ENCODE measurements around the gene PRDM16. TPM values are rescaled to one million over a fixed set of nuclear protein-coding genes. Genes with fewer than 3 reads are reported as not detected.

PRDM16 gene
- total and polyA plus RNA-seq, 2 of the 13 experiments (the other 11 are each of a cell fraction or from before 2014, with no cell fraction given) = 0.15 to 0.81 TPM

DNA sequence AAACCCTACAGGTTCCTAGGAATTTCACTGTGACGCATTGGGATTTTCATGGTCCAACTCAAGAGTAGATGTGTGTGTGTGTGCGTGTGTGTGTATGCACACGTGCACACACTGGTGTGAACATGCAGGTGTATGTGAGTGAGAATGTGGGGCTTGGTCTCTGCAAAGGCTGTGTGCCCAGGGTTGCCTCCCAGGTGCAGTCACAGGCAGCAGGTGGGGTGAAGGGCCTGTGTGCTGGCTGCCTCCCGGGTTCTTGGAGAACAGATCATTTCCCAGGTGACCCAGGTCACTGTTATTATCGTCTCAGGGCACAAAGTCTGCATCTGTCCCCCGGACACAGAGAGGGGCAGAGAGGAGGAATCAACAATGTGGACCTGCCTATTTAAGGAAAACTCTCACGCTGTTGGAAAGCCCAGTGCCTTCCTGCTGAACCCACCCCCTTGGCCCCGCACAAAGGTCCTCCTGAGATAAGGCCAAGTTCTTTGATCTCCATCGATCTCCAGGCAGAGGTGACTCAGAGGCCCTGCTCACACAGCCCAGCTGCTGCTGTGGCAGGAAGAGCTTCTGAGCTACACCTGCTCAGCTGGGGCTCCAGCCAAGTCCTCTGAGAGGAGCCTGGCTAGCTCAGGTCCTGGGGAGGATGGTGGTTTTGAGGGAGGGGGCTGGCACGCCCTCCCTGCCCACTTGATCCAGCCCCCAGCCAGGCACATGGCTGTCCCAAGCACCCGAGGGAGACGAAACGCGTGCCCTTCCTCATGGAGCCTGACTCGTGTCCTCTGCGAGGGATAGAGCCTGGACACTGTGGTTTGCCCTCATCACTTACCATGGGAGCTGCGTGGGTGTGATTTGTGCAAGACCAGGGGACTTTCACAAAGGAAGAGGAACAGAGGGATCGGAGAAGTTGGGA is 251.5 kb downstream of the PRDM16 start (continued):
- TF ChIP-seq TCF7 (IDR thresholded peaks at IDR 0.05; ENCODE audit: low read depth) (peak; percentile 98), ZNF343 (CRISPR knock-in tag; IDR thresholded peaks at IDR 0.05) (peak; percentile 75; the same call in 1 of the 2 replicates), GABPB1 (CRISPR knock-in tag; IDR thresholded peaks at IDR 0.05) (peak; percentile 78), ZFP90 (CRISPR knock-in tag; IDR thresholded peaks at IDR 0.05; ENCODE audit: borderline replicate concordance) (peak; percentile 82; the same call in 1 of the 2 replicates), ZBTB21 (CRISPR knock-in tag; IDR thresholded peaks at IDR 0.05) (0 out of 2 replicates have a peak, but pooled peaks have one; percentile 21), HNRNPH1 (optimal IDR thresholded peaks at IDR 0.05; ENCODE audit: low read depth, low read length) (no peak), PAF1 (CRISPR knock-in tag; IDR thresholded peaks at IDR 0.05) (no peak), KMT2A (CRISPR knock-in tag; IDR thresholded peaks at IDR 0.05) (no peak), TCF7L2 (IDR thresholded peaks at IDR 0.05; ENCODE audit: low read depth, low read length) (peak; percentile 90), RFXAP (CRISPR knock-in tag; IDR thresholded peaks at IDR 0.05; ENCODE audit: borderline replicate concordance) (peak; percentile 87), ZFYVE20 (CRISPR knock-in tag; IDR thresholded peaks at IDR 0.05; ENCODE audit: borderline replicate concordance, low read depth) (no peak), ZNF543 (CRISPR knock-in tag; IDR thresholded peaks at IDR 0.05) (peak; percentile 94), SRF (IDR thresholded peaks at IDR 0.05; ENCODE audit: low read depth, low read length) (peak; percentile 97), ZNF552 (CRISPR knock-in tag; IDR thresholded peaks at IDR 0.05; ENCODE audit: borderline replicate concordance) (0 out of 2 replicates have a peak, but pooled peaks have one; percentile 33), ZNF720 (CRISPR knock-in tag; IDR thresholded peaks at IDR 0.05) (0 out of 2 replicates have a peak, but pooled peaks have one; percentile 13), GFI1 (CRISPR knock-in tag; IDR thresholded peaks at IDR 0.05; ENCODE audit: borderline replicate concordance) (peak; percentile 92), SRSF9 (IDR thresholded peaks at IDR 0.05; ENCODE audit: borderline replicate concordance, insufficient read depth, low read depth, low read length, poor library complexity, severe bottlenecking) (no peak), ZNF12 (CRISPR knock-in tag; IDR thresholded peaks at IDR 0.05) (peak; percentile 56; the same call in 1 of the 2 replicates), JARID2 (CRISPR knock-in tag; IDR thresholded peaks at IDR 0.05; ENCODE audit: insufficient replicate concordance) (no peak), ZNF615 (CRISPR knock-in tag; IDR thresholded peaks at IDR 0.05; ENCODE audit: borderline replicate concordance) (peak; percentile 82; the same call in 1 of the 2 replicates), TSC22D2 (CRISPR knock-in tag; IDR thresholded peaks at IDR 0.05; ENCODE audit: borderline replicate concordance) (peak; percentile 91; the same call in 1 of the 2 replicates), CBX5 (CRISPR knock-in tag; IDR thresholded peaks at IDR 0.05; ENCODE audit: borderline replicate concordance) (peak; percentile 95)
- TF ChIP-seq, protein P1, sequence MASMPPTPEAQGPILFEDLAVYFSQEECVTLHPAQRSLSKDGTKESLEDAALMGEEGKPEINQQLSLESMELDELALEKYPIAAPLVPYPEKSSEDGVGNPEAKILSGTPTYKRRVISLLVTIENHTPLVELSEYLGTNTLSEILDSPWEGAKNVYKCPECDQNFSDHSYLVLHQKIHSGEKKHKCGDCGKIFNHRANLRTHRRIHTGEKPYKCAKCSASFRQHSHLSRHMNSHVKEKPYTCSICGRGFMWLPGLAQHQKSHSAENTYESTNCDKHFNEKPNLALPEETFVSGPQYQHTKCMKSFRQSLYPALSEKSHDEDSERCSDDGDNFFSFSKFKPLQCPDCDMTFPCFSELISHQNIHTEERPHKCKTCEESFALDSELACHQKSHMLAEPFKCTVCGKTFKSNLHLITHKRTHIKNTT (CRISPR knock-in tag; IDR thresholded peaks at IDR 0.05) = no peak
- TF ChIP-seq, protein P2, sequence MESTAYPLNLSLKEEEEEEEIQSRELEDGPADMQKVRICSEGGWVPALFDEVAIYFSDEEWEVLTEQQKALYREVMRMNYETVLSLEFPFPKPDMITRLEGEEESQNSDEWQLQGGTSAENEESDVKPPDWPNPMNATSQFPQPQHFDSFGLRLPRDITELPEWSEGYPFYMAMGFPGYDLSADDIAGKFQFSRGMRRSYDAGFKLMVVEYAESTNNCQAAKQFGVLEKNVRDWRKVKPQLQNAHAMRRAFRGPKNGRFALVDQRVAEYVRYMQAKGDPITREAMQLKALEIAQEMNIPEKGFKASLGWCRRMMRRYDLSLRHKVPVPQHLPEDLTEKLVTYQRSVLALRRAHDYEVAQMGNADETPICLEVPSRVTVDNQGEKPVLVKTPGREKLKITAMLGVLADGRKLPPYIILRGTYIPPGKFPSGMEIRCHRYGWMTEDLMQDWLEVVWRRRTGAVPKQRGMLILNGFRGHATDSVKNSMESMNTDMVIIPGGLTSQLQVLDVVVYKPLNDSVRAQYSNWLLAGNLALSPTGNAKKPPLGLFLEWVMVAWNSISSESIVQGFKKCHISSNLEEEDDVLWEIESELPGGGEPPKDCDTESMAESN (CRISPR knock-in tag; conservative IDR thresholded peaks at IDR 0.05) = 0 out of 2 replicates have a peak, but pooled peaks have one; percentile 75
